ENCODE measurements around the gene EHD4. TPM values are rescaled to one million over a fixed set of nuclear protein-coding genes. Genes with fewer than 3 reads are reported as not detected.

The EHD4 gene
- total RNA-seq, 6 experiments from 2014 or later, result 14.1 to 21.8 (median 18.1) TPM

- no peak overlapping the region for H3K4me3 Mint-ChIP-seq
- no peak for DNase-seq
- no peaks in the 10 kb centered on the region for H3K36me3 Mint-ChIP-seq (ENCODE audit: low read depth)
- TF ChIP-seq CTCF (IDR thresholded peaks at IDR 0.05), result no peak
- H3K9me3 Mint-ChIP-seq, result no peaks in the 10 kb centered on the region
- H3K4me1 Mint-ChIP-seq (ENCODE audit: low read depth), result peaks cover 14% of the 10 kb centered on the region
- H3K27me3 Mint-ChIP-seq (ENCODE audit: insufficient read depth), result peaks cover 2% of the 10 kb centered on the region
- no peak overlapping the region for H3K27ac Mint-ChIP-seq
Measured at GRCh38 chr15:41891226-41891625, 81.1 kb downstream of the EHD4 start.

- H3K36me3 Mint-ChIP-seq (ENCODE audit: low read depth), result no peaks in the 10 kb centered on the region
- DNase-seq, result no peak
- no peak overlapping the region for H3K4me3 Mint-ChIP-seq
- H3K4me1 Mint-ChIP-seq (ENCODE audit: low read depth), result peaks cover 9% of the 10 kb centered on the region
- no peaks in the 10 kb centered on the region; the same call in none of the 2 replicates for H3K27me3 Mint-ChIP-seq (ENCODE audit: insufficient read depth)
- H3K27ac Mint-ChIP-seq, result no peak overlapping the region
- no peaks in the 10 kb centered on the region for H3K9me3 Mint-ChIP-seq
- TF ChIP-seq CTCF (IDR thresholded peaks at IDR 0.05), result no peak
Measured at GRCh38 chr15:41890050-41890690, 82.2 kb downstream of the EHD4 start.

- no peak for TF ChIP-seq CTCF (IDR thresholded peaks at IDR 0.05)
- H3K4me1 Mint-ChIP-seq (ENCODE audit: low read depth), result no peaks in the 10 kb centered on the region
- H3K9me3 Mint-ChIP-seq, result no peaks in the 10 kb centered on the region
- no peak overlapping the region for H3K27ac Mint-ChIP-seq
- no peak overlapping the region for H3K4me3 Mint-ChIP-seq
- no peaks in the 10 kb centered on the region for H3K36me3 Mint-ChIP-seq (ENCODE audit: low read depth)
- DNase-seq, result no peak
- peaks cover 1% of the 10 kb centered on the region for H3K27me3 Mint-ChIP-seq (ENCODE audit: insufficient read depth)
Measured at GRCh38 chr15:41888662-41889253, 83.6 kb downstream of the EHD4 start.

GRCh38 chr15:41887893-41888292 is 84.5 kb downstream of the EHD4 start:
- no peaks in the 10 kb centered on the region for H3K4me1 Mint-ChIP-seq (ENCODE audit: low read depth)
- peaks cover 1% of the 10 kb centered on the region for H3K27me3 Mint-ChIP-seq (ENCODE audit: insufficient read depth)
- no peak for TF ChIP-seq CTCF (IDR thresholded peaks at IDR 0.05)
- H3K9me3 Mint-ChIP-seq, result no peaks in the 10 kb centered on the region
- no peak overlapping the region for H3K27ac Mint-ChIP-seq
- no peak overlapping the region for H3K4me3 Mint-ChIP-seq
- DNase-seq, result no peak
- no peaks in the 10 kb centered on the region for H3K36me3 Mint-ChIP-seq (ENCODE audit: low read depth)

GRCh38 chr15:41887161-41887560 is 85.2 kb downstream of the EHD4 start:
- Mint-ChIP-seq H3K4me1 (ENCODE audit: low read depth) (no peaks in the 10 kb centered on the region), H3K27ac (no peak overlapping the region), H3K27me3 (ENCODE audit: insufficient read depth) (peaks cover 1% of the 10 kb centered on the region), H3K4me3 (no peak overlapping the region), H3K36me3 (ENCODE audit: low read depth) (no peaks in the 10 kb centered on the region), H3K9me3 (no peaks in the 10 kb centered on the region)
- no peak for DNase-seq
- no peak for TF ChIP-seq CTCF (IDR thresholded peaks at IDR 0.05)

Data from HFFc6 (cell line).